ENCODE results near the gene ULK3.

Gene ULK3

GRCh38 chr15:74821091-74821789 is 21.7 kb downstream of the ULK3 start:
- DNase-seq, result peak; percentile 45

DNA sequence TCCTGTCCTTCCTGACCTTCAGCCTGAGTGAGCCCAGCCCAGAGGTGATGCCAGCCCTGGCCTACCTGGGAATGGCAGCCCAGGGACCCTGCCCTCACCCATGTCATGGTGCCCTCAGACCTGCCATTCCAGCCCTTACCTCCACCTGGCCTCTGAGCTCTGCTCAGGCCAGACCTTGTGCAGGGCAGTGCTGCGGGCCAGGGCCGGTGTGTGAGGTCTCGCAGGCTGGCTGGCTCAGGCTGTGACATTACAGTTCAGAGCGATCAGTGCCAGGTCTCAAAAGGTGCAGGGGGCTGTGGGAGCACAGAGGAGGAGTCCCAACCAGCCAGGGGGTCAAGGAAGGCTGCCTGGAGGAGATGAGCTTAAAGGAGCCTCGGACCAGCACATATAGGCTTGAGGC is 22.9 kb downstream of the ULK3 start:
- DNase-seq, result no peak

GRCh38 chr15:74817370-74817737 is 25.6 kb downstream of the ULK3 start:
- no peak for DNase-seq

- no peak for DNase-seq
Measured at GRCh38 chr15:74816624-74817369, 26.2 kb downstream of the ULK3 start.

GRCh38 chr15:74815961-74816360 is 27.0 kb downstream of the ULK3 start:
- no peak for DNase-seq

GRCh38 chr15:74815121-74815934 is 27.6 kb downstream of the ULK3 start:
- no peak for DNase-seq

GRCh38 chr15:74812533-74812932 is 30.4 kb downstream of the ULK3 start, which contains the start of gene LMAN1L:
Gene LMAN1L, plus strand, starts transcription at chr15:74812835. Its CDS starts 20 bp downstream, at chr15:74812855.
- DNase-seq, result no peak

GRCh38 chr15:74809956-74810355 is 33.0 kb downstream of the ULK3 start:
- no peak for DNase-seq

GRCh38 chr15:74809242-74809641 is 33.7 kb downstream of the ULK3 start:
- no peak for DNase-seq

DNA sequence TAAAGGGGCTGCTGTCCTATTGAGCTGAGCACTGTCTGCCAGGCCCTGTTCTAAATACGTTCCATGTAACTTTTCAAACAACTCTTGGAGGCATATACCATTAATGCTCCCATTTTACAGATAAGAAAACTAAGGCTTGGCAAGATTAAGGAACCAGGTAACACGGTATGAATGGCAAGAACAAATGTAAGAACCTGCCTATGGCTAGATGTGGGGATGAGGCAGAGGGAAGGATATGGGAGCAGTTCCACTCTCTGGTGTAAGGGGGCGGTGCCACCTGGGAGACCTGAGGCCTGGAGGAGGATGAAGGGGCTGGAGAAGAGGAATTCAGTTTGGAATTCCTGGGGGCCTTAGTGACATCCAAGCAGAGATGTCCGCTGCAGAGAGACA is 34.1 kb downstream of the ULK3 start:
- DNase-seq, result no peak

- no peak for DNase-seq
Measured at GRCh38 chr15:74808078-74808839, 34.7 kb downstream of the ULK3 start.

- no peak for DNase-seq
Measured at GRCh38 chr15:74807282-74807681, 35.7 kb downstream of the ULK3 start.

DNA sequence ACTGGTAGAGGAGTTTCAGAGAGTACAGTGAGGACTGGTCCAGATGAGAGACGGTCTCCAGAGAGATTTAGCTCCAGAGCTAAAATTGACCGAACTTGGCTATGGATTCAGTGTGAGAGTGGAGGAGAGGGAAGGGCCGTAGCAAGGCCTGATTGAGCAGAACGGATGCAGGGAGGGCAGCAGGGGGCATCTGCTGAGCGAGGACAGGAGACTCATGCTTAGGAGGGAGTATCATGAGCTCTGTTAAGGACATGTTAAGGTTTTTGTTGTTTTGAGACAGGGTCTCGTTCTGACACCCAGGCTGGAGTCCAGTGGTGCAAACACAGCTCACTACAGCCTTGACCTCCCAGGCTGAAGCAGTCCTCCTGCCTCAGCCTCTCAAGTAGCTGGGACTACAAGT is 38.0 kb downstream of the ULK3 start:
- DNase-seq, result no peak

DNA sequence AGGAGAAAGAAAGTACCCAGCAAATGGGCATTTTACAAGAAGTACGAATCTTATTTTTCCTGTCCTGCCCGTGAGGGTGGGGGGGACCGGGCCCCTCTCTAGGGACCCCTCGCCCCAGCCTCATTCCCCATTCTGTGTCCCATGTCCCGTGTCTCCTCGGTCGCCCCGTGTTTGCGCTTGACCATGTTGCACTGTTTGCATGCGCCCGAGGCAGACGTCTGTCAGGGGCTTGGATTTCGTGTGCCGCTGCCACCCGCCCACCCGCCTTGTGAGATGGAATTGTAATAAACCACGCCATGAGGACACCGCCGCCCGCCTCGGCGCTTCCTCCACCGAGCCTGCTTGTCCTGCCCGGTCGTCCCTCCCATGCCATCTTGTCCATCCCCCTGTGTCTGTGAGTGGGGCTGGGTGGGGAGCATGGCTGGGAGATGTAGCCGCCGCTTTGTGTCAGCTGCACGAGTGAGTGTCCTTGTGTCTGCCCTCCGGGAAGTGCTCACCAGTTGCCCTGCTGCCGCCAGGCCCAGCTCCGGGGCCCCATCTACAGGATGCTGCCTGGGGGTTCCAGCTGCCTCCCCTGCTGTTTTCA is 40.0 kb downstream of the ULK3 start:
- no peak for DNase-seq

DNA sequence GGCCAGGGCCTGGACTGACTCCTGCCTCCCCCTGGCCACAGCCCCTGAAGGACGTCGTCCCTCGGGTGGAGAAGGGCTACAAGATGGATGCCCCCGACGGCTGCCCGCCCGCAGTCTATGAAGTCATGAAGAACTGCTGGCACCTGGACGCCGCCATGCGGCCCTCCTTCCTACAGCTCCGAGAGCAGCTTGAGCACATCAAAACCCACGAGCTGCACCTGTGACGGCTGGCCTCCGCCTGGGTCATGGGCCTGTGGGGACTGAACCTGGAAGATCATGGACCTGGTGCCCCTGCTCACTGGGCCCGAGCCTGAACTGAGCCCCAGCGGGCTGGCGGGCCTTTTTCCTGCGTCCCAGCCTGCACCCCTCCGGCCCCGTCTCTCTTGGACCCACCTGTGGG is 40.7 kb downstream of the ULK3 start:
- DNase-seq, result no peak

DNA sequence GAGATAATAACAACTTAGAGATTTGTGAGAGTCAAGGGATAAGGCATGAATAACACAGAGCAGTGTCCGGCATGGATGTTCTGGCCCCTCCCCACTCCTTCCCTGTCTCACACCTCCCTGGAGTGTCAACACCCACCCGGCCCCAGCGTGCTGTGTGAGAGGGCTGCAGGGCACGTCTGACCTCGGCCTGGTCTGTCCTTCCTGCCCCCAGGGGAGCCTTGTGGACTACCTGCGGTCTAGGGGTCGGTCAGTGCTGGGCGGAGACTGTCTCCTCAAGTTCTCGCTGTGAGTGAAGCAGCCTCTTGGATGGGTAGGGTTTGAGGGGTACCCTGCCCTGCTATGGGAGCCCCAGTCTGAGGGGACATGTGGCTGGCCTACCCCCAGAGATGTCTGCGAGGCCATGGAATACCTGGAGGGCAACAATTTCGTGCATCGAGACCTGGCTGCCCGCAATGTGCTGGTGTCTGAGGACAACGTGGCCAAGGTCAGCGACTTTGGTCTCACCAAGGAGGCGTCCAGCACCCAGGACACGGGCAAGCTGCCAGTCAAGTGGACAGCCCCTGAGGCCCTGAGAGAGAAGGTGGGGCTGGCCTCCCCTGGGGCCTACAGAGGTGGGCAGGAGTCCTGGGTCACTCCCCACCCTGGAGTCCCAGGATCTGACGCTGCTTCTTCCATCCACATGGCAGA is 41.5 kb downstream of the ULK3 start:
- no peak for DNase-seq

GRCh38 chr15:74800559-74801094 is 42.3 kb downstream of the ULK3 start:
- peak; percentile 52 for DNase-seq

- peak; percentile 91 for DNase-seq
Measured at GRCh38 chr15:74799856-74800558, 42.9 kb downstream of the ULK3 start.

DNA sequence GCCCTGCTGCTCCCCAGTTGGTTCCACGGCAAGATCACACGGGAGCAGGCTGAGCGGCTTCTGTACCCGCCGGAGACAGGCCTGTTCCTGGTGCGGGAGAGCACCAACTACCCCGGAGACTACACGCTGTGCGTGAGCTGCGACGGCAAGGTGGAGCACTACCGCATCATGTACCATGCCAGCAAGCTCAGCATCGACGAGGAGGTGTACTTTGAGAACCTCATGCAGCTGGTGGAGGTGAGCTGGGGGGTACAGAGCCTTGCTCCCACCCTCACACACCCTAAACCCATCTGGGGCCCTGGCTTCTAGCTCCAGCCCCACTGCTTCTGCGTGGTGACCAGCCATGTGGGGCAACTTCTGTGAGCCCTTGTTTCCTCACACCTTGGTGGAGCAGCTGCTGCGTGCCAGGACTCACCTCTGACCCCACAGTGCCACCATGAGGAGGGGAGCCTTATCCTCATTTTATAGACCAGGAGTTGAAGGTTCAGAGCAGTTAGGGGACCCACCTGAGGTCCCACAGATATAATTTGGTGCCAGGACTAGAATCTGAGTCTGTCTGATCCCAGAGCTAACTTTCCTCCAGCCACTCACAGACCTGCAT is 43.6 kb downstream of the ULK3 start:
- DNase-seq, result peak; percentile 54
